HG02981 (cell line): ENCODE data around the gene MUC12.
A peak's percentile ranks its signal among the peaks of the same experiment; 100 is the strongest.
"Not testable (repeated sequence)": the region's sequence is repeated elsewhere in the genome, so short reads cannot be mapped to it uniquely, and the experiment has no call there.

Experiments used
- ATAC-seq: cut with Tn5 transposase; IDR thresholded peaks from one replicate; pipeline ENCODE4 v1.9.1; 2021; ENCODE audit warnings: mild to moderate bottlenecking, moderate library complexity; ENCODE audit not compliant: unreplicated experiment

Gene MUC12

GRCh38 chr7:100991631-100992030 lies 22.3 kb downstream of the MUC12 start:
- no peak for ATAC-seq

- not testable (repeated sequence) for ATAC-seq
These were observed 22.9 kb downstream of the MUC12 start for GRCh38 chr7:100992280-100992679.

GRCh38 chr7:100994671-100995070 lies 25.3 kb downstream of the MUC12 start:
- ATAC-seq, result not testable (repeated sequence)

GRCh38 chr7:100998530-100998929 lies 29.2 kb downstream of the MUC12 start:
- ATAC-seq, result not testable (repeated sequence)

GRCh38 chr7:100999334-100999733 lies 30.0 kb downstream of the MUC12 start:
- ATAC-seq, result not testable (repeated sequence)

GRCh38 chr7:101000025-101000424 lies 30.7 kb downstream of the MUC12 start:
- ATAC-seq, result not testable (repeated sequence)

GRCh38 chr7:101002333-101002732 lies 33.0 kb downstream of the MUC12 start:
- ATAC-seq, result not testable (repeated sequence)

- ATAC-seq, result not testable (repeated sequence)
These were observed 38.0 kb downstream of the MUC12 start for GRCh38 chr7:101007361-101007760.

- ATAC-seq, result no peak
These were observed 40.3 kb downstream of the MUC12 start for GRCh38 chr7:101009629-101010028.

GRCh38 chr7:101012931-101013330 lies 43.6 kb downstream of the MUC12 start:
- ATAC-seq, result no peak

- ATAC-seq, result no peak
These were observed 46.3 kb downstream of the MUC12 start for GRCh38 chr7:101015626-101016025.

GRCh38 chr7:101017064-101017777 lies 47.9 kb downstream of the MUC12 start:
- ATAC-seq, result peak; percentile 68

- ATAC-seq, result no peak
These were observed 49.2 kb downstream of the MUC12 start for GRCh38 chr7:101018271-101019167.

- ATAC-seq, result no peak
These were observed 51.1 kb downstream of the MUC12 start for GRCh38 chr7:101020444-101020843.

GRCh38 chr7:101021703-101022102 lies 52.3 kb downstream of the MUC12 start:
- ATAC-seq, result no peak

GRCh38 chr7:101023839-101024238 lies 54.5 kb downstream of the MUC12 start:
- no peak for ATAC-seq

GRCh38 chr7:101031082-101031481 lies 61.7 kb downstream of the MUC12 start:
- ATAC-seq, result no peak

GRCh38 chr7:101035941-101036340 lies 66.6 kb downstream of the MUC12 start:
- ATAC-seq, result no peak

GRCh38 chr7:101041283-101041682 lies 71.9 kb downstream of the MUC12 start:
- not testable (repeated sequence) for ATAC-seq

GRCh38 chr7:101058355-101058754 lies 89.0 kb downstream of the MUC12 start:
- no peak for ATAC-seq

- ATAC-seq, result no peak
These were observed 90.2 kb downstream of the MUC12 start for GRCh38 chr7:101059620-101059942.

- ATAC-seq, result no peak
These were observed 91.6 kb downstream of the MUC12 start for GRCh38 chr7:101060992-101061391.
